Measurements from ENCODE around the gene GRK1.

GRCh38 chr13:113632706-113633484 lies 34.1 kb upstream of the GRK1 start:
- no peak for TF ChIP-seq POLR2A (IDR thresholded peaks at IDR 0.05)
- TF ChIP-seq CTCF (IDR thresholded peaks at IDR 0.05) = no peak

Measured in Peyer's patch (tissue), 4 donors.